GM18499 (cell line): ENCODE data around the gene OR2AT4.

Source experiments
- ATAC-seq: cut with Tn5 transposase; IDR thresholded peaks from one replicate; pipeline ENCODE4 v1.9.1; 2021; ENCODE audit warnings: moderate number of reproducible peaks; ENCODE audit not compliant: insufficient read depth, unreplicated experiment

Gene OR2AT4

DNA sequence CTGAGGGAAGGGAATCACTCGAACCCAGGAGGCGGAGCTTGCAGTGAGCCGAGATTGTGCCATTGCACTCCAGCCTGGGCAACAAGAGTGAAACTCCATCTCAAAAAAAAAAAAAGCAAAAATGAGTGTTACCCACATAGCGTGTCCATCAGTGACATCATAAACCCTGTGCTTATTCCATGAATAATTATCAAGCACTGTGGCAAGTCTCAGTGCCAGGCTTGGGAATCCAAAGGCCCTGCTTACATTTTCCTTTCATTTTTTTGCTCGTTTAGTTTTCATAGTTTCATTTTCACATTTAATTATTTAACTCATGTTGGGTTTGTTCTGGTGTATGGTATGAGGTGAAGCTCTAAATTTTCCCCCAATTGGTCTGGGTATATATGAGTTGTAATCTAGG lies 61.4 kb downstream of the OR2AT4 start:
- ATAC-seq = no peak

DNA sequence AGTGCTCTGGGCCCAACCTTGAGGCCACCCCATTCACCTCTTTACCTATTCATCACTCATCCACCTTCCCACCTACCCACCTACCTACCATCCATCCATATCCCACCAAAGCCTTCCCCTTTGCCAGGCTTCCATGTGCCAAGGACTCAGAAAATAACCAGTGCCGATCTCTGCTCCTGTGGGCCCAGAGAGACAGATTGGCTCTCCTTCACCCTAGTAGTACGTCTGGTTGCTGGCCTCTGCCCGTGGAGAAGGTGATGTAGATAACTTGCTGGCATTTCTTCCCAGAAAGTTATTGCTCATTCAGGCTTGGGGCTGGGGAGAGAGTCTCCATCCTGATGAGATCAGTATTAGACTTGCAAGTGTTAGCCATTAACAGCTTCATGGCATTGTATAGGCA lies 62.8 kb downstream of the OR2AT4 start:
- ATAC-seq = no peak

DNA sequence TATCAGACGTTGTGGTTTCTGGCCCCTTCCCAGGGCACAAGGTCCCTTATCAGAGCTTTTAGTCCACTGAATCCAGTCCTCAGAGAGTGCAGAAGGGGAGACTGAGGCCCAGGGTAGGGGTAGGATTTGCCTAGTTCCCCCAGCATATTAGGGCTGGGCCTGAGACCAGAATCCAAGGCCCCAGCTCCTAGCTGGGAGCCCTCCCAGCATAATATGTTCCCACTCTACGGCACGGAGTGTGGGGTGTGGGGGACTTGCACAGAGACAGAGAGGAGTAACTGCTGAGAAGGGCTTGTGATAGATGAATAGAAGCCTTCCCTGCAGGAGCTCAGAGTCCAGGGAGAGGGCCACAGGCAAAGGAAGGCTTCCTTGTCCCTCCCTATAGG lies 64.1 kb downstream of the OR2AT4 start:
- no peak for ATAC-seq

DNA sequence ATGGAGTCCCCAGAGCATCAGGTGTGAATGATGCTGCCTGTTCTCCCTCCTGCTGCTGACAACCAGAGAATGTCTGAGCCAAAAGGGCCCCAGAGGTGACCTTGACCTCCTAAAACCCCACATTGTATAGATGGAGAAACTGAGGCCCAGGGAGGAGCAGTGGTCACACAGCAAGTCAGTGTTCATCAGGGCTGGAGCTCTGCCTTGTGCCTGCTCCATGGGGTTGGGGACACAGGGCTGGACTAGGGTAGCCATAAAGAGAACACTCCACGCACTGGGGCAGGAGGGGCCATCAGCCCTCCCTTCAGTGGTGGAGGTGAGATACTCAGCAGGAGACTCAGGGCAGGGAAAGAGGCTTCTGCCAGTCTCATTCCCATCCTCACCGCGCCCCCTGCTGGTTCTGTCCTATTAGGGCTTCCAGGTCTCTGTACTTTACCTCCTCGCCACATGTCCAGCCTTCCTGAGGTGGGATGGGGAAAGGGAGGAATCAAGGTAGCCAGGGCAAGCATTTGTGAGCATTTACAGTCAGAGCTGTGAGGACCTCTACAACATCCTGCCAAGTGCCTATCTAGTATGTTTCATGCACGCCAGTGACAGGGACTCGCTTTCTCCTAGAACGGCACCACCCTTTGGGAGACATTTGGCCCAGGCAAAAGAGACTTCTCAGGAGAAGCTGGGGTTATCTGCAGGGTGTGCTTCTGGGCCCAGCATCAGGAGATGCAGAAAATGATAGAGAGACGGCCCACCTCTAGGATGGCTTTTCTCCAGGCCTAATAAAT lies 64.7 kb downstream of the OR2AT4 start:
- ATAC-seq = no peak
